HG02678 (cell line): ENCODE measurements around the gene NXPH3.

Source experiments
- ATAC-seq: cut with Tn5 transposase; IDR thresholded peaks from one replicate; pipeline ENCODE4 v1.9.1; 2021; ENCODE audit warnings: mild to moderate bottlenecking, moderate library complexity; ENCODE audit not compliant: unreplicated experiment

The NXPH3 gene

GRCh38 chr17:49588726-49589576, 13.3 kb downstream of the NXPH3 start:
- no peak for ATAC-seq

- no peak for ATAC-seq
Observed at GRCh38 chr17:49589577-49589927, 13.9 kb downstream of the NXPH3 start.

DNA sequence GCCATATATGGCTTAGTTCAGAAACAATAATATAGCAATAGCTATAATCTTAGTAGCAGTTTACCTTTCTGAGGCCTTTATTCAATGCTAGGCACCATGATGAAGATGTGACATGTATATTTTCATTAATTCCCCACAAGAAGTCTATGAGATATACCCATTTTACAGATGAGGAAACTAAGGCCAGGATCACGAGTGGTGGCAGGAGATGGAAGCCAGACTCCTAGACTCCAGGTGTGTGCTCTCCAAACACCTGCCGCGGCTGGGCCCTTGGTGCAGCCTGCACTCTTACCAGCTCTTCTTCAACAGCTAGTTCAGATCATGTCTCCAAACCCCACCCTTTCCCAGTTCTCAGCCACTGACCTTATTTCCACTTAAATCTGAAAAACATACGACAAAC, 15.2 kb downstream of the NXPH3 start:
- no peak for ATAC-seq

DNA sequence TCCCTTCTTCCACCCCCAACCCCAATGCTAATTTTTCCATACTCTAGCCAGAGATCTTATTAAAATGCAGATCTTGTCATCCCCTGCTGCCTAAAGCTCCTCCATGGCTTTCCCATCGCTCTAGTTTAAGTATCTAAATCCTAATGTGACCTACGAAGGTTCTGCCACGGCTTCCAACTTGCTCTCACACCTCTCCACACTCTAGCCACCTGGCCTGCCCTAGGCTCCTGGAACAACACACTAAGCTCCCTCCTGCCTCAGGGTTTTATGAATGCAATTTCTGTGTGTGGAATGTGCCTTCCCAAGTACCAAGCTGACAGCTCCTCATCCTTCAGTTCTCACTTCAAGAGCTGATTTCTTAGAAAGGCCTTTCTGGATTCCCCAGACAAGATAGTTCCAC, 16.6 kb downstream of the NXPH3 start:
- no peak for ATAC-seq

DNA sequence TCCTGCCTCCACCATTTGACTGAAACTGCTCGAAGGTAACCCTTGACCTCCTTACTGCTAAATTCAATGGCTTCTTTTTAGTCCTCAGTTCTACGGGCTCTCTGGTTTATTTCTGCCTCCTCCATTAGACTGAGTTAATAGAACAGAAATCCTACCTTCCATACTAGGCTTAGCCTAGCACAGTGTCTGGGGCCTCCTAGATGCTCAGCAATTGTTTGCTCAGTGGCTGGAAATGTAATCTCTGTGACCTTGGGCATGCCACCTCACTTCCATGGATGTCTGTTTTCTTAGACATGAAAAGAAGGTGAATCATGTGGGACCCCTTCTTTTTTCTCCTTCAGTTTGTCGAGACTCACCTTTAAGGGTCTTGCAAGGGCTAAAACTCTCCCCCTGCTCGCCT, 19.7 kb downstream of the NXPH3 start:
- no peak for ATAC-seq

DNA sequence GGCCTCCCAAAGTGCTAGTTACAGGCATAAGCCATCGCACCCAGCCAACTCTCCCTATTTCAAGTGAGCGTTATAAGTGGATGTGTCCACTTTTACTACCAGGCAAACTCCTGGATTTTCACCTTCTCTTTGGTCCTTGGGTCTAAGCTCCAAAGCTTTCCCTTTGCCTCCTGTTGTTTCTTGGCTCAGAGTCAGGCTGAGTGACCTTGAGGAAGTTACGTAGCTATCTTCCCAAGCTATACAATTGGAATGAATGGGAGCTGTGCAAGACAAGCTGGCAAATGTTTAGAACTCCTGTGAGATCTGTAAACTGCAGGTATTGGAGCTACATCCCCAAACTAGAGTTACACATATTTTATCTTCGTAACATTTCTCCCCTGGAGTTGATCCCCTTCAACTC, 20.3 kb downstream of the NXPH3 start:
- no peak for ATAC-seq

DNA sequence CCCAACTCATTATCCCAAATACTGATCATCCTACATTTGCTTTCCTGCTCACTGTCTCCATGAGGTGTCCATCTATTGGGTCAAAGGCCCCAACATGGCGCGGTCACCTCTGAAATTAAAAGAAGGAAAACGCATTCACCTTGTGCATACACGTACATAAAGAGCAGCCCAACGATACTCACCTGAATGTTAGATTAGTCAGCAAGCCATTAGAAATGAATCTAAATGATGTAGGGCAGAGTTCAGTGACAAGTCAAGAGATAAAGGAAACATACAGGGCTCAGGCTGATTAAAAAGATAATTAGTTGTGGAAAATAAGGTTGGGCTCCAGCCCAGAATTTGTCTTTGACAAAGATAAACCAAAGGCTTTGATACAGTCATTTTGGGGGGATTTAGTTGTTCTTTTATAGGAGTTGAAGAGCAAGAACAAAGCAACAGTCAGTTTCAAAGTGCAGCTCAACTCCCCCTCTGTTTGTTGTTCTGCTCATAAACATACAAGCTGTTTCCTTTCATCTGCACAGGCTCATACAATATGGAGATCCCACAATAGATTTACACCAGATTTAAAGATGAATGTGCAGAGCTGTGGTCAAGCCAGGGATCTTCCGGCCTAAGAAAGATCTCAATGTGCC, 21.1 kb downstream of the NXPH3 start:
- ATAC-seq: no peak

DNA sequence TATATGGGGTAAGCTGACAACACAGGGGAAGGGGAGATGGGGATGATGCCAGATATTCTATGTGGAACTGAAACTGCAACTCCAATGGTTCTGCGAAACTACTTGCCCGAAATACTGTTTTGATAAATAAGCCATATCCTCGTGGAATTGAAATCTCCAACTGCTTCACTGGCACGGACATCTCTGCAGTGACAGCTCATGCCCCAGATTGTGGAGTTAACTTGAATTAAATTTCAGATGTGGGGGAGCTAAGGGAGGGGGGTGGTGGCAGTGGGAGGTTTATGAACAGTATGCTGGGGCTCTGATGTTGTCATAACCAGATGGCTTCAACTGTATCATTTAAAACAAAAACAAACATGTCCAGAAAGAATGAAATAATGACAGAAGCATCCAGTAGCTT, 21.8 kb downstream of the NXPH3 start:
- no peak for ATAC-seq

GRCh38 chr17:49597928-49598655, 22.4 kb downstream of the NXPH3 start:
- no peak for ATAC-seq

DNA sequence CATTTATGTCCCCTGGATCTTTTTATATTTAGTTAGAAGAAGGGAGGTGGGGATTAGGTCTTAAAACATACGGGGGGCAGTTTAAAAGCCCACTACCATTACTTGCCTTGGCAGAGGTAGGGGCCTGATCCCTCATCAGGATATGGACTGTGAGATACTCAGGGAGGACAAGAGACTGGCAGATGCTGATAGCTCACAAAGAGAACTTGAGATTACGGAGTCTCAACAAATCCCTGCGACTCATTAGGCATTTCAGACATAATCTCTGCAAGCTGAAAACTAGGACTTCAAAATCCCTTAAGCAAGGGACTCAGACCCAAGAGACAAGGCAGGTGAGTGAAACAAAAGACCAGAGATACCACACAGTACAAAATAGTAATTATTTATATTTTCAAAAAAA, 23.2 kb downstream of the NXPH3 start:
- no peak for ATAC-seq

DNA sequence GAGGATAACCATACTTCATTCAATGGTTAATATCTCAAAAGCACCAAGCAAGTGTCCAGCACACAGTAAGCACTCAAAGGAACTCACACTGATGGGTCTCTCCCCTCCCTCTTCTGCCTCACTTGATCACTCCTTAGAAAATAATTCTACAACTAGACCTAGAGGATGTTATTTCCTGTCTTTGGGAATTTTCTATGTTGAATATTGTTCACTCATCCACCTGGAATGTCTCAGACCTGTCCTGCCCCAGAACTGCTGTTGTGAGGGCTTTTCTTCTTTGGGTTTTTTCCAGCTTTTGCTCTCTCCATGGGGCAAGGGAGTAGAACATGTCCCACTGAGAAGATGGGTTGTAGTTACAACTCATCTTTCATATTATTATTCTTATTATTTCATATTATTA, 25.3 kb downstream of the NXPH3 start:
- no peak for ATAC-seq

GRCh38 chr17:49602783-49603182, 27.1 kb downstream of the NXPH3 start:
- no peak for ATAC-seq

- no peak for ATAC-seq
Observed at GRCh38 chr17:49603238-49603637, 27.6 kb downstream of the NXPH3 start.

DNA sequence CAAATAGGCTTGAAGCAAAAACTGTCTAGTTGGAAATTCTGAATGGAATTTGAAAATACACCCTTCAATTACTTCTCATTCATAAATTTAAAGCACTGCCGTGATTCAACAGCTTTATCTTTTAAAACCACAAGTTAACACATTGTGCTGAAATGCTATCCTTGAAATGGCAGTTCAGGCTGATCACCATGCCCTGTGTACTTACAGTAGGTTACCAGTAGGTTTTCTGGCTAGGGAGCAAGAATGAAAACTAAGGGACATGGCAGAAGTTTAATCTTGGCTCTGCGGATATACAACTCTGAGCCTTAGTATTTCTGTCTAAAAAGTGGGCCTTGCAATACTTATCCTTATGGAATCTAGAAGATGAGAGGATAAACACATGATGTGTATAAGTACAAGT, 28.0 kb downstream of the NXPH3 start:
- ATAC-seq: no peak

GRCh38 chr17:49604314-49604869, 28.7 kb downstream of the NXPH3 start:
- no peak for ATAC-seq

DNA sequence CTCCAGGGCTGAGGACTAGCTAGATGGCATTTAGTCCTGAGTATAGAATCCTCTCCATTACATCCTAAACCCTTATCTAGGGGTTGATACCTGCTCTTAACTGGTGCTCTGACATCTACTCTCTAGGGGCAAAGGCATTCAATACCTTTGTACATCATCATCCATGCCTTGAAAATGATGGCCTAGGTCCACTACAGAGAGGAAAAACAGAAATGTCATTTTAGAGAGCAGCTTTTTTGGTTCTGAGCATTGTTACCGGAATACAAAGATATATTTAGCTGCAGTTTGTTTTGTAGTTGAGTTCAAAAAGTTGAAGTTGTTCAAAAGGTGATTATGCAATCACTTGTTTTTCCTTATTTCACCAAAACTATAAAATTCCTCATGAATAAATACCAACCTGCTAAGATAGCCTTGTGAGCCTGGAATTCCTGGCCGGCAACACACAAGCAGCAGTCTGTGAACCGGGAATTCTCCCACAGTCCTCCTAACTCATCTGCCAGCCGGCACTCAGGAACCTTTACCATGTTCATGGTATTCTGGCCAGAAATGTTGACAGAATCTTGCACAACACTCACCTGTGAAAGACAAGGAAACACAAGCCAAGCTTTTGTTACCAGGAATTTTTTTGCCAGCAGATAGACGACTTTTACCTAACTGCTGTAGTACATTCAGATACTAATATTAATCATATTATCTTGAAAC, 35.4 kb downstream of the NXPH3 start:
- no peak for ATAC-seq

DNA sequence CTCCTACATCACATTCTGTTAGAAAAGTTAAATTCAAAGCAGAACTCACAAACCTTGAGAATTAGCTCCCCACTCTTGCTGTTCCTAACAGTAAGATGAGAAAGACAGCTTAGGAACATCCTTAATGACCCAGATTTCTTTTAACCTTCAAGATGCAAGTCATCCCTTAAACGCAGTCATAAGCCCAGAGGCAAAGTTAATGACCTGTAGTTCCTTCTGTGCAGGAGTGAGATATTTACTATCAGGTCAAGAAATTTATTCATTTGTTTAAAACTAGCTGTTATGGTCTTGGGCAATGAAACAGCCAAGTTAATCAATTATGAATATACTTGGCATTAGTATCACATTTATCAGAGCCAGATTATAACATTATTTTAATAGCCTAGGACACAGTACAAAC, 37.1 kb downstream of the NXPH3 start:
- no peak for ATAC-seq

DNA sequence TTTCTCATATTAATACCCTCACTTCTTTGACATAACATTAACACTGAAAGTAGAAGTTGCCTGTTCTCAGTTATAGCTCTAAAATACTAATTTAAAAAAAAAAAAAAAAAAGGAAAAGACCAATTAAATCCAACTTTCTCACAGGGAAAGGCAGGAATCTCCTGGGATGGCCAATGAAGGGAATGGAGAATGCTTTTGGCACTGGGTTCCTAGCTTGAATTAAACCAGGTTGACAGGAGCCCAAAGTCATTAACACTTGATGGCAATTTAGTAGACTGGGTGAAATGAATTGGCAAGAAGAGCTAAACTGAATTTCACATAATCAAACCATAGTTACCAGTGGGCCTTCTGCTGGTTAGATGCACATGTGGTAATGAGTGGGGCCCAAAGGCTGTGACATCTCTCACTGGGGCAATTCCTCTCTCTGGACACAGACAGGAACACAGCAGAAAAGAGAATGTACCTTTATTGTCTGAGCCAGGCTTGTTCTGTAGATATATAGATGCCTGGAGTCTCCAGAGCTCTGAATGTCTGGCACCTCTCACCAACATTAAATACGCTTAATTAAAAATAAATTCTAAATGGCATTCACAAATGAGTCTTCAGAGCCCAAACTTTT, 37.6 kb downstream of the NXPH3 start:
- ATAC-seq: no peak

DNA sequence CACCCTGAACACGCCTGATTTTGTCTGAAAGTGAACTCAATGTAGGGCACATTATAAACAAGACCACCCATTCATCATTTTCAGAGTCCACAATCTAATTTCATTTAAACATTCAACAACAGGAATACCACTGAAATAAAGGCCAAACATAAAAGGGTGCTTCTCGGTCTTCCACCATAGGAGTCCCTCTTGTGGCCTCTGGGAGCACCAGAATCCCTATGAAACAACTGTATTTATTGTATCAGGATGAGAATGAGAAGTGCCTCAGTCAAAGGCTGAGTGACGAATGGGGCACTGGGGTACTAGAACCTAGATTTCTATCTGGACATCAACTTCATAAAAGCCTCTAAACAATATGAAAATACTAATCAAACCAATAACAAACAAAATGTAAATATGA, 40.4 kb downstream of the NXPH3 start:
- no peak for ATAC-seq

DNA sequence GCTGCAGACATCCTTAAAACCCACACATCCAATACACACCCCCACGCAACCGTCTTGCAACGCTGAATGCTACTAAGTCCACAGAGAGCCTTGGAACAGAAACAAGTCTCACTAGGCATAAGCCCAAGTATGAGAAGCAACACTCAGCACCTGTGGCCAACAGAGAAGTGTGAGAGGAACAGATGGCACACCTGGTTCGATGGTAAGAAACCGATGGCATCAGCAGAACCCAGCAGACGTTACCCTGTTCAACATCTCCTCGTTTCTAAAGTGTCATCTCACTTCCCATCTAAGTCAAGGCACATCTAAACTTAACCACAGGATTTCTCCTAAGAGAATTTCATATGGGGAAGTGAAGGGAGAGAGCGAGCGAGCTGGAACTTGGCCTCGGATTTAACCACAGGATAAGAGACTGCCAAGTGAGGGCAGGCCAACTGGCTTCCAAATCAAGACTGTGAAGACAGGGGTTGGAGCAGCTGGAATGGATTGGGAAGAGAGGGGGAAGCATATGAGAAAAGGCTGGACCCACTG, 41.0 kb downstream of the NXPH3 start:
- ATAC-seq: no peak
